Upper lobe of right lung (tissue), 1 donor: ENCODE results near the gene NDOR1. TPM values are rescaled to one million over a fixed set of nuclear protein-coding genes. Genes with fewer than 3 reads are reported as not detected.

Source experiments
- ATAC-seq: fragments of 200-7000 bp; cut with Tn5 transposase; one replicate; pipeline ENCODE4 v1.9.1; 2020; ENCODE audit warnings: mild to moderate bottlenecking, moderate library complexity
- DNase-seq: peaks from one replicate; pipeline ENCODE4 v3.0.0-alpha.2; 2020
- H3K27ac ChIP-seq: fragments of 200-600 bp; one replicate; pipeline ENCODE4 v1.8.0; 2022
- H3K27me3 ChIP-seq: fragments of 200-600 bp; one replicate; pipeline ENCODE4 v1.8.0; 2022; ENCODE audit warnings: mild to moderate bottlenecking
- H3K36me3 ChIP-seq: fragments of 200-600 bp; one replicate; pipeline ENCODE4 v1.8.0; 2022
- H3K4me1 ChIP-seq: fragments of 200-600 bp; one replicate; pipeline ENCODE4 v1.8.0; 2022
- H3K4me3 ChIP-seq: fragments of 200-600 bp; one replicate; pipeline ENCODE4 v1.8.0; 2022; ENCODE audit warnings: mild to moderate bottlenecking
- H3K9me3 ChIP-seq: fragments of 200-600 bp; one replicate; pipeline ENCODE4 v1.8.0; 2022
- intact Hi-C: fragments of 100-400 bp; cut with DNase I; formaldehyde crosslinking; loops from one replicate; pipeline ENCODE4 v1.11.0; 2022
- total RNA-seq: library from RNA; stranded (reverse); fragmentation: NEBNext Ultra II Directional; extraction: Animal tissue kit (Norgen Biotek cat#: 25700); gene quantifications from one replicate; pipeline ENCODE4 v1.2.1, GENCODE V29; 2021
- TF ChIP-seq, protein P1 (sequence below): fragments of 200-600 bp; IDR thresholded peaks from one replicate; pipeline ENCODE4 v1.8.0; 2022; ENCODE audit warnings: antibody characterized with exemption
- donor health status: DM: no; HTN: yes; CAD: no; lungs with severe emphysema.

NDOR1 gene
- total RNA-seq, 1 donor from 2014 or later: 16.7 TPM

DNA sequence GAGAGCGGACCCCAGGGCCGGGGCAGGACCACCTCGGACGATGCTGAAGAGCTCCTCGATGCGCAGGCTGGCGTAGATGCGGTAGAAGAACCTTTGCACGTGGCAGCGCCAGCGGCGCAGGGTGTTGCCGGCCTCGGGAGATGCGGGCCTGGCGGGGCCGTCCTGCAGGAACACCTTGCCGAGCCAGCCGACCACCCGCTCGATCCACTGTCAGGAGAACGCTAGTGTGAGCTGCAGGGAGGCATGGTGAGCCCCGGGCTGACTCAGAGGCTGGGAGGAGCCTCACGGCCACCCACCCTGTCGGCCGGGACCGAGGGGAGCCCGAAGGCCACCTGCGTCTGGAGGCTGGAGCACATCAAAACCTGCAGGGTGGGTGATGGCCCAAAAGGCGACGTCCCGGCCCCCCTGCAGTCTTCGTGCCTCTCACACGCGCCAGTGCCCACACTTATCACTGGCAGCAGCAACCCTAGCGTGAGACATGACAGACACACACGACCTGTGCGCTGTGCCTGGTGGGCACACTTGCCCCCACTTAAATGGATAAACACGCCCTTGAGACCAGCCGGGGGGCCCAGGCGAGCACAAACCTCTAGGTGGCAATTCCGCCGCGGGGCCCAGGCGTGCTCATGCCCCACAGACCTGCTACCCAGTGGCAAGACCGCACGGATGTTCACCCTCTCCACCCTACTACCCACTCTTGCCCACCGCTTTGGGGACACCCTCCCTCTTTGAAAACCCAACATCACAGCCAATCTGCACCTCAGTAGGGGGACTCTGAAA is 20.4 kb upstream of the NDOR1 start:
- intact Hi-C loops: no loop called here
- Histone ChIP-seq H3K4me1 (peaks cover 30% of the 10 kb centered on the region), H3K27me3 (no peaks in the 10 kb centered on the region), H3K27ac (no peak overlapping the region), H3K4me3 (no peak overlapping the region), H3K36me3 (peaks cover 58% of the 10 kb centered on the region), H3K9me3 (no peaks in the 10 kb centered on the region)
- ATAC-seq (no peak), DNase-seq (no peak)
- TF ChIP-seq, protein P1, sequence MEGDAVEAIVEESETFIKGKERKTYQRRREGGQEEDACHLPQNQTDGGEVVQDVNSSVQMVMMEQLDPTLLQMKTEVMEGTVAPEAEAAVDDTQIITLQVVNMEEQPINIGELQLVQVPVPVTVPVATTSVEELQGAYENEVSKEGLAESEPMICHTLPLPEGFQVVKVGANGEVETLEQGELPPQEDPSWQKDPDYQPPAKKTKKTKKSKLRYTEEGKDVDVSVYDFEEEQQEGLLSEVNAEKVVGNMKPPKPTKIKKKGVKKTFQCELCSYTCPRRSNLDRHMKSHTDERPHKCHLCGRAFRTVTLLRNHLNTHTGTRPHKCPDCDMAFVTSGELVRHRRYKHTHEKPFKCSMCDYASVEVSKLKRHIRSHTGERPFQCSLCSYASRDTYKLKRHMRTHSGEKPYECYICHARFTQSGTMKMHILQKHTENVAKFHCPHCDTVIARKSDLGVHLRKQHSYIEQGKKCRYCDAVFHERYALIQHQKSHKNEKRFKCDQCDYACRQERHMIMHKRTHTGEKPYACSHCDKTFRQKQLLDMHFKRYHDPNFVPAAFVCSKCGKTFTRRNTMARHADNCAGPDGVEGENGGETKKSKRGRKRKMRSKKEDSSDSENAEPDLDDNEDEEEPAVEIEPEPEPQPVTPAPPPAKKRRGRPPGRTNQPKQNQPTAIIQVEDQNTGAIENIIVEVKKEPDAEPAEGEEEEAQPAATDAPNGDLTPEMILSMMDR: no peak

DNA sequence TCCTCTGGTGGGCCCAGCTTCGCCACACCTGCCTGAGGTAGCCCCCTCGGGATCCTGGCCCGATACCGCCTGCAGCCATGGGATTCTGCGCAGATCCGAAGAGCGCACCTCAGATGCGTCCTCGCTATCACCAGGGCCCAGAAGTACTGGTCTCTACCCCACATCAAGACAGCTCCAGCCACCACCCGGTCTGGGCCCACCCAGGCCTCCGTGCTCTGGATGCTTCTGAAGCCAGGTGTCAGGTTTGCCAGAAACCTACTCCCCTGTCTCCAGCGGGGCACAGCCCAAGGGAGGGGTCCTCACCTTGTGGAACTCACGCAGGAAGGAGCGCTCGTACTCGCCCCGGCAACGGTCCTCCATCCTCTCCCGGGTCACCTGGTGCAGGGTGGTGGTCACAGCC is 19.6 kb upstream of the NDOR1 start:
- Histone ChIP-seq H3K4me1 (peaks cover 34% of the 10 kb centered on the region), H3K27me3 (no peaks in the 10 kb centered on the region), H3K27ac (no peak overlapping the region), H3K36me3 (peaks cover 58% of the 10 kb centered on the region), H3K9me3 (no peaks in the 10 kb centered on the region), H3K4me3 (no peak overlapping the region)
- intact Hi-C loops: no loop called here
- TF ChIP-seq, protein P1: no peak
- ATAC-seq (no peak), DNase-seq (no peak)

DNA sequence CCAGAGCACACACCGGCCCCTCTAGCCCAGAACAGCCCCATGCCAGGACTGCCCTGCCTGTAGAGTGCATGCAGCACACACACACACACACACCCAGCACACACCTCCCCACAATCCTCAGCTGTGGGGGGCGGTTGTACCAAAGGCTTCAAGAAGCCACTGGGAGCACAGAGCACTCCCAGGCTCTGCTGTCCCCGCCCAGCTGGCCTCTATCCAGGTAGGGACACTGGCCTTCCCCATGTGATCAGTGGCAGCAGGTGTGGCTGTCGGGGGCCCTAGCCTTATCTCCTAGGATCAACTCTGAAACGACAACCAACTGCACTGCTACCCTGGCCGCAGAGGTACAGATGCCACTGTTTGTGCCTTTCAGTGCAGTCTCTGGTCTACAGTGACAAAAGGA is 19.1 kb upstream of the NDOR1 start:
- Histone ChIP-seq H3K27me3 (no peaks in the 10 kb centered on the region), H3K9me3 (no peaks in the 10 kb centered on the region), H3K36me3 (peaks cover 58% of the 10 kb centered on the region), H3K27ac (no peak overlapping the region), H3K4me3 (peak overlapping the region; percentile 99), H3K4me1 (peaks cover 34% of the 10 kb centered on the region)
- TF ChIP-seq, protein P1: no peak
- ATAC-seq (no peak), DNase-seq (no peak)
- intact Hi-C loops: no loop called here

DNA sequence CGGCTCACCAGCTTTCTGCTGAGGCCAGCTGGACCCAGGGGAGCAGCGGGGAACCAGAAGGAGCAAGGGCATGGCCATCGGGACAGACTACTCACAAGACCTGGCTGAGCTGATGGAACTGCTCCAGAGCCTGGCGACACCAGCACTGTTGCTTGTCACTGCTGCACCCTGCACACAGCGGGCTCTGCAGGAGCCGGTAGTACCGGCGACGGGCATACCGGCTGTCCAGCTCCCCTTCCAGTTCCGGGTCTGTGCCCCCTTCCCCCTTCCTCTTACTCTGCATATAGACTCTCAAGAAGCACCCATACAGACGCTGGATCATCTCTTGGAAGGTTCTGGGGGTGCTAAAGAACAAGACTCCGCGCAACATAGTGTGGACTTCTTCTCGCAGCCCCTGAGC is 18.1 kb upstream of the NDOR1 start:
- Histone ChIP-seq H3K4me1 (peaks cover 34% of the 10 kb centered on the region), H3K9me3 (no peaks in the 10 kb centered on the region), H3K27ac (peak overlapping the region; percentile 95), H3K27me3 (no peaks in the 10 kb centered on the region), H3K4me3 (peak overlapping the region; percentile 99), H3K36me3 (peaks cover 57% of the 10 kb centered on the region)
- DNase-seq: no peak
- ATAC-seq: no peak
- intact Hi-C loops: no loop called here
- TF ChIP-seq, protein P1: no peak

DNA sequence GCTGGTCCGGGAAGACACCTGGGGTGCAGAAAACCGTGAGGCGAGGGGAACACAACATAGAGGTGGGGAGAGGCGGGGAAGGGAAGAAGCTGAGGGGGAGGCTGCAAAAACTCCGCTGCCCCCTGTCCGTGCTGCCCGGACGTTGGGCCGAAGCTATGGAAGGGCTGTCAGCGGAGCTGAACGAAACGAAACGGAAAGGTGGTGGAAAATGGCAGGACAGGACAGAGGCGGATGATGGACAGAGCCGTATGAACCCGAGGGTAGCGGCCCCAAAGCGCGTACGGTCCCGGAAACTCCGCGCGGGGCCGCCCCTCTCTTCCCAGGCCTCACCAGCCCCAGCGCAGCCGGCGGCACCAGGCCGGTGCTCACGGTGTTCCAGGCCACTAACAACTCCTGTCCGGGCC is 17.4 kb upstream of the NDOR1 start:
- no peaks in the 10 kb centered on the region for H3K27me3 ChIP-seq
- DNase-seq (no peak), ATAC-seq (no peak)
- peaks cover 34% of the 10 kb centered on the region for H3K4me1 ChIP-seq
- peak overlapping the region; percentile 99 for H3K4me3 ChIP-seq
- peaks cover 50% of the 10 kb centered on the region for H3K36me3 ChIP-seq
- TF ChIP-seq, protein P1: no peak
- peak overlapping the region; percentile 95 for H3K27ac ChIP-seq
- H3K9me3 ChIP-seq: no peaks in the 10 kb centered on the region
- intact Hi-C loops: no loop called here
